GM12891 (cell line): ENCODE results near the gene MAPK1IP1L.

Source experiments
- PAX5 ChIP-seq: IDR thresholded peaks from 2 replicates; pipeline ENCODE4 v1.6.1; 2011; ENCODE audit warnings: low read length, moderate library complexity, mild to moderate bottlenecking; ENCODE audit not compliant: insufficient read depth, severe bottlenecking
- POLR2A ChIP-seq: IDR thresholded peaks from 2 replicates; pipeline ENCODE4 v1.6.1; 2011; ENCODE audit warnings: low read depth, low read length, control low read depth
- POLR2AphosphoS5 ChIP-seq: IDR thresholded peaks from 2 replicates; pipeline ENCODE4 v1.6.1; 2011; ENCODE audit warnings: low read depth, low read length, control low read depth
- TAF1 ChIP-seq: IDR thresholded peaks from 2 replicates; pipeline ENCODE4 v1.6.1; 2011; ENCODE audit warnings: low read depth, low read length, control low read depth

DNA sequence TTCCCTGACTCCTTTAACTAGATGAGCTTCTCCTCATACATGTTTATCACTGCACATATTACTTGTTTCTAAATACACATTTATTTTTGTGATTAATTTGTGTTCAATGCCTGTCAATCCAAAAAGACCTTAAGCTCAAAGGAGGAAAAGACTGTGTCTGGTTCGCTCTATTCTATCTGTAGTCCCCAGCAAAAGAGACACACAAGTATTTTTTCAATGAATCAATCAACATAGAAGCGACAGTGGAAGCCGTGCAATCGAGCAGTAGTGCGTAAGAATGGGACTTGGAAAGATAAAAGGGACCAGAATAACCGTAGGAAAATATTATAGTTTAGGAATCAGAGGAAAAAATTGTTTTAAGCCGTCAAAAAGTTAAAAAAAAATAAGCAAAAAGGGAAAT is 25.5 kb upstream of the MAPK1IP1L start:
- TF ChIP-seq TAF1, result no peak
- no peak for TF ChIP-seq POLR2A
- TF ChIP-seq PAX5, result no peak
- TF ChIP-seq POLR2AphosphoS5, result no peak
